GM21619 (cell line): Measurements from ENCODE around the gene NF1.
"Not testable (repeated sequence)": the region's sequence is repeated elsewhere in the genome, so short reads cannot be mapped to it uniquely, and the experiment has no call there.

Source experiments
- ATAC-seq: cut with Tn5 transposase; IDR thresholded peaks from one replicate; pipeline ENCODE4 v1.9.1; 2021; ENCODE audit not compliant: unreplicated experiment

NF1 gene

GRCh38 chr17:31293581-31293980 lies 198.8 kb downstream of the NF1 start:
- ATAC-seq, result no peak

DNA sequence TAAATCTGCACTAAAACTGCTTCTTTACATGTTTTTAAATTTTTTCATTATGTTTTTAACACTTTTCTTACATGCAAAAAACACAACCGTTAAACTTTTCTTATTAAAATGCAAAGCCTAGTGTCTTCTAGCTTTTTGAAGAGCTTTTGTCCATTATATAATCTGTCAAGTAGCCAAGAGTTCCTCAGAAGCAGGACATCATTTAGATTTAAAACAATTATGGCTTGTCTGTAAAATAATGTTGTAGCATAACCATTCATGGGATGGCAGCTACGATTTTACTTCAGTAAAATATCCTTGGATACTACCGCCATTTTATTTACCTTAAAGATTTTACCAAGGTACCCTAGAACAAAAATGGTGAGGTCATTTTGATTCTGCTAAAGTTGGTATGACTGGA lies 199.5 kb downstream of the NF1 start:
- no peak for ATAC-seq

DNA sequence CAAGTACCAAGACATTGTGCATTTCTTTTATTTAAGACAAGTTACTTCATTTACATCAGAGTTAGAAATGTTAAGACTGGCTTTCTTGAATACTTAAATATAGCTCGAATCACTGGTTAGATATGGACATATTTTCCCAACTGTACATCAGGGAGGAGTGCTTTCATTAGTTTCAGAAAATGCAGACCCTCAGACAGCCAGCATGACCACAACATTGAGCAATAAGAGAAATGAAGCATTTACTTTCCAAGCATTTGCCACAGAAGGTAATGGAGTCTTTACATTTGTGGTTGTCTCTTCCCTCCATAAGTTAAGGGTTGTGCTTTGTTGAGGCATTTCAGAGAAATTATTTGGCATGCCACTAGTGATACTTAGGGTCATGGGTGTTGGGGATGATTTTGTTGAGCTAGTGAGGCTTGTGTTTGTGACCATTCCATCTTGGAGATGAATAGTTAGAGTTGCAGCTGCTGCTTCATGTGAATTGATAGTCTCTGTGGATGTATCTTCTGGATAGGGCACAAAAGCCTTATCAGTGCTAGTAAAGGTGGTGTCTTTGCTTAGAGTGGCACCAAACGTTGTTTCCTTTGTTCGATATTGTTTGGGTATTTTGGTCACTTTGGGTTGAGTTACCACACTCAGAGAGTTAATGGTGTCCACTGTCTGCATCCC lies 200.2 kb downstream of the NF1 start:
- ATAC-seq, result no peak

GRCh38 chr17:31295489-31295871 lies 200.7 kb downstream of the NF1 start:
- ATAC-seq, result no peak

GRCh38 chr17:31296142-31296541 lies 201.4 kb downstream of the NF1 start:
- no peak for ATAC-seq

- ATAC-seq, result no peak
Observed at GRCh38 chr17:31297090-31297489, 202.3 kb downstream of the NF1 start, which contains the start of gene OMG. TSS of gene OMG (minus strand) at chr17:31297239. CDS start at chr17:31296331, 908 bp downstream.

GRCh38 chr17:31299624-31300023 lies 204.8 kb downstream of the NF1 start:
- ATAC-seq, result no peak

DNA sequence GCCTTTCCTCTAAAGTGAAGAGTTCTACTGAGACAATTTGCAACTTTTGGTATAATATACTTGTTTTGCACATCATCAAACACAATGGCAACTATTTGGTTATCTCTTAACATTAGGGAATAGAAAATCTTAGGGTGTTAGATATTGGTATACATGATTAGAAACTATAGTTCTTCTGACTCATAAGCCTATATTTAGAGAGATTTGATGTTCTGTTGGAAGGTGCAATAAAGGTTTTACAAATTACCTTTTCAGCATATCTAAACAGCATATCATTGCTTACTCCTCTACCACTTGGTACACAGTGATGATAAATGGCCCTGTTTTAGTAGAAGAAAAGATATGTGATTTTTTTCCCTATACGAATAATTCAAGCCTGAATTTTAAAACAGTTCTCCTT lies 212.9 kb downstream of the NF1 start:
- no peak for ATAC-seq

DNA sequence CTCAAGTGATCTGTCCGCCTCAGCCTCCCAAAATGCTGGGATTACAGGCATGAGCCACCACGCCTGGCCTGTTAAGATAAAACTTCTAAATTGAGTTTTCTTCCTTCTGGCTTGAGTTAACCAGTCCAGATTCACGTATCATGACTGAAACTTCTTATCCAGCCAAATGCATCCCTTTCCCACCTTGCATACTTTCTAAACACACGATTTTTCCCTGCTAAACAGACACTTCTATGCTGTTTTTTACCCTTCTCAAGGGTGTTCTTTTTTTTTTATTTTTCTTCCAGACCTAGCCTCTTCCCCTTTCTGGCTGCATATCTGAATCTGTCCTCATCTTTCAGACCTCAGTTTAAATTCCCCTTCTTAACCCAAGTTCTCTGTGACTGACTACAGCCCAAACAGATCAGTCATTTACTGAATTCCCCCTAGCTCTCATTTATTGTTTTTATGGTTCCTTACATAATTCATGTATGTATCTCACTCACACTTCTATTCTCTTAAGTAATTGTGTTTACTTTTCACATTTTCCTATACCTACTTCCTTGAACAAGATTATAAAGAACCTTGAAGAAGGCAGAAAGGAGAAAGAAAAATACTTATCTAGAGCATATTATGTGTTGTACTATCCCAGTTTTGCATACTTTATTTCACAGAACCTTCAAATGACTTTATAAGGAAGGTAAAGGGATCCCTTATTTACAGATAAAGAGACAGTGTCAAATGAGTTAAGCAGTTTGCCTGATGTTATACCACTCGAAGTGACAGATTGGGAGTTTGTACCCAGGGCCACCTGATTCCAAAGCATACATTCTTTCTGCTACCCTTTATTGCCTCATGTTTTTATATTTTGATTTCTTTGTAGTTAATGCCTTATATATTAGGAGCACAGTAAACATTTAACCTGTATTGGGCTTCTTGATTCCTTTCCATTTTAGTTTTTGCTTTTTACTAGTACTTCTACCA lies 213.9 kb downstream of the NF1 start:
- ATAC-seq, result no peak

GRCh38 chr17:31309556-31309955 lies 214.8 kb downstream of the NF1 start:
- no peak for ATAC-seq

GRCh38 chr17:31310260-31310659 lies 215.5 kb downstream of the NF1 start:
- no peak for ATAC-seq

DNA sequence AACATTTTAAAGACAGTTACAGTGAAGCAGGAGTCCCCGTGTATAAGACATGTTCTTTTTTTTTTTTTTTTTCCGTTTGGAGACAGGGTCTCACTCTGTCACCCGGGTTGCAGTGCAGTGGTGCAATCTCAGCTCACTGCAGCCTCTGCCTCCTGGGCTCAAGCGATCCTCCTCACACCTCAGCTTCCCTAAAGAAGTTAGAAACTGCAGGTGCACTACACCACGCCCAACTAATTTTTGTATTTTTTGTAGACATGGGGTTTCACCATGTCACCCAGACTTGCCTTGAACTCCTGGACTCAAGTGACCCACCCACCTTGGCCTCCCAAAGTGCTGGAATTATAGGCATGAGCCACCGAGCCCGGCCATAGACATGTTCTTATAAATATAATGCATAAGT lies 216.1 kb downstream of the NF1 start:
- ATAC-seq, result no peak

DNA sequence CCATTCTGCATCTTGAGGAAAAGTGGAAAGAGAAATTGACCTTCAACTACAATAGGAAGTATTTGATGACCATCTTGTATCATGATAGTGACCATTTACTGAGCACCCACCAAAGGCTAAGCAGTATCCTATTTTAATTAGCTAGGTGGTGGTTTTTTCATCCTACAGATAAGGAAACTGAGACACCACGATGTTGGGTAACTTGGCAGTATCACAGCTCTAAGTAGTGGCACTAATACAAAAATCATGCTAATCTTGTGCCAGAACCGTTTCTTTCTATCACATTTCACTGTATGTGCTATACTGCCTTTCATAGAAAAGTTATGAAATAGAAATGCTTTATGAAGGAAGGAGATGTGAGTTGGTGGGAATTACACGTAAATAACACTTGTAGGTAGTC lies 216.7 kb downstream of the NF1 start:
- ATAC-seq, result no peak

DNA sequence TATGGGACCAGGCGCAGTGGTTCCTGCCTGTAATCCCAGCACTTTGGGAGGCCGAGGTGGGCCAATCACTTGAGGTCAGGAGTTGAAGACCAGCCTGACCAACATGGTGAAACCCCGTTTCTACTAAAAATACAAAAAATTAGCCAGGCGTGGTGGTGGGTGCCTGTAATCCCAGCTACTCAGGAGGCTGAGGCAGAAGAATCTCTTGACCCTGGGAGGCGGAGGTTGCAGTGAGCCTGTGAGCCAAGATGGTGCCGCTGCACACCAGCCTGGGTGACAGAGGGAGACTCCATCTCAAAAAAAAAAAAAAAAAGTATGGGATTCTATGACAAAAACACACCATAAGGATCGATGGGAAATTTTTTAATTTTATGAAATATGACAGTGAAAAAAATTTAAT lies 217.4 kb downstream of the NF1 start:
- not testable (repeated sequence) for ATAC-seq

DNA sequence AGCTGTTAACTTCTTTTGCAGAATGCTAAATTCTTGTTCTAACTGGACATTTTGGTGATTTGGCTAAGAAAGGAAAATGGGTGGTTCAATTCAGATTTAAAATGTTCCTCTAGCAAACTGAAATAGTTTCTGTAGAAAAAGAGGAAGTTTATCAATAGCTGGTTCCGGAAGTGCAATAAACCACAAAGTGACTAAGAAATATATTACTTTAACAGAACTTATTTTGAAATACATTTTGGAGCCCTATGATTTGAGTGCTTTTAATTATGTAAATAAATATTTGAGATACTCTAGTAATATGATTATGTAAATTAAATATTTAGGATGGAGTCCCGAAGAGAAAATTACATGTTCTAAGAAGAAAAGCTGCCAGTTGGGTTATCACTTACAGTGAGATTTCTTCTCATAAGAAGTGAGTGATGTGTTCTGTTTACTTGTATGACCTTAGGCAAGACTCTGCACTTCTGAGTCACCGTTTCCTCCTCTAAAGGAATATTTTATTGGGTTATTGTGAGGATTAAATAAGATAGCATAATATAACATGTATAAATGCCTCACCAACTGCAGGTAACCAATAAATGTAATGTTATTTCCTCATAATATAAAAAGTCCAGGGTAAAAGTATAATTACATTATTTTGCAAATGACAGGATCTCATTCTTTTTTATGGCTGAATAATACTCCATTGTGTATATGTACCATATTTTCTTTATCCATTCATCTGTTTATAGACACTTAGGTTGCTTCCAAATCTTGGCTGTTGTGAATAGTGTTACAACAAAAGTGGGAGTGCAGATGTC lies 219.4 kb downstream of the NF1 start, which contains the start of gene EVI2B:
Gene EVI2B (minus strand): TSS at position 73 of the 800 bp plus-strand sequence. CDS start 8,445 bp downstream, outside the sequence.
- no peak for ATAC-seq

- ATAC-seq, result no peak
Observed at GRCh38 chr17:31314782-31315100, 220.0 kb downstream of the NF1 start.

DNA sequence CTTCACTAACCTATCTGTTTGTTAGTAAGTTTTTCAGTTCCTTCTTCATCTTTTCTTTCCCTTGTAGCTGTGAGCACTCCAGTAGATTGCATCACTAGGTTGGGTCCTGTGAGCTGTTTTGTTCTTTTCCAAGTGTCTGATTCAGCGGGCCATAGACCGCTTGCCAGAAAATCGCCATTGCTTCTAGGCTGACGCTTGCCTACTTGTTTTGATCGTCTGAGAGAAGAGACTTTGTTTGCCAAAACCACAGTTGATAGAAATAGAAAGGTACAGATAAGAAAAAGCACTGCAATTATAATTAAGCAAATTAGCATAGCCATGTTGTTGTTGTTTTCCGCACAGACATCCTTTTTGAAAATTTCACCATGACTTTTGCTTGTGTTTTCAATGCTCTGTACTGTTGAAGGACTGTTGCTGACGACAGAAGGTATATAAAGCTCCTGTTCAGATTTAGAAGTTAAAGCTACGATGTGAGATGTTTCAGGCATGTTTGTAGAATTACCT lies 223.6 kb downstream of the NF1 start:
- ATAC-seq, result no peak

DNA sequence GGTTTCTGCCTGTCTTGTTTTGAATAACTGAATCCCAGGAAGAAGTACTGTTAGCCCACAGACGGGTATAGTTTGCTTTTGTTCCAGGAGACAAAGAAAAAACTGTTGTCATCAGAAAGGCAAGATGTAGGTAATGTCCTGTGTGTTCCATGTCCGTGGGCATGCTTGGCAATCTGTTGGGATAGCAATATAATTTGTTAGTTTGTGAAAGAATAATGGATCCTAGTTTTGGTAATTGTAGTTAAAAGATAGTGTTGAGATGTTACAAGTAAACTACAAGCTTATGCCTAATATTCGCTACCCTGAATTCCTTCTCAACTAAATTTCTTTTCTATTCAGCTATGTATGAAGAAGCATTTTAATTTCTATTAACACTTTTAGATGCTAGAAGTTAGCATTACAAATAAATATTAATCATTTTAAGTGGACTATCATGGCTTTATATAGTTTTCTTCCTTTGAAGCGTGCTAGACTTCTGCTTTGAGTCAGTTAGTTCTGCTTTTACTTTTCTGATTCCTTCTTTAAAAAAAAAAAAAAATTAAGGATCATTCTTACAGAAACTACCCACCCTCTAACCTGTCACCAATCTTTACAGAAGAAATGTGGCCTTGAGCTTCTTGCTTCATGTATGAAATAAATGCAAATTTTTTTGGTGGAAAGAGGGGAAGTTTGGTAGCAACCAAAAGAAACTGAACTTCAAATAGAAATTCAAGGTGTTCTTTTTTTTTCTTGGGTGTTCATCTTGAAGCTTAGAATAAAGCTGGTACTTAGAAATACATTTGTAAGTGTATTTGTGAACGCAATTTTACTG lies 224.3 kb downstream of the NF1 start:
- ATAC-seq, result no peak

GRCh38 chr17:31320241-31320640 lies 225.5 kb downstream of the NF1 start:
- no peak for ATAC-seq

GRCh38 chr17:31320791-31321190 lies 226.0 kb downstream of the NF1 start:
- no peak for ATAC-seq
